ENCODE measurements around the gene R3HCC1L.
A peak's percentile ranks its signal among the peaks of the same experiment; 100 is the strongest.

R3HCC1L gene

DNA sequence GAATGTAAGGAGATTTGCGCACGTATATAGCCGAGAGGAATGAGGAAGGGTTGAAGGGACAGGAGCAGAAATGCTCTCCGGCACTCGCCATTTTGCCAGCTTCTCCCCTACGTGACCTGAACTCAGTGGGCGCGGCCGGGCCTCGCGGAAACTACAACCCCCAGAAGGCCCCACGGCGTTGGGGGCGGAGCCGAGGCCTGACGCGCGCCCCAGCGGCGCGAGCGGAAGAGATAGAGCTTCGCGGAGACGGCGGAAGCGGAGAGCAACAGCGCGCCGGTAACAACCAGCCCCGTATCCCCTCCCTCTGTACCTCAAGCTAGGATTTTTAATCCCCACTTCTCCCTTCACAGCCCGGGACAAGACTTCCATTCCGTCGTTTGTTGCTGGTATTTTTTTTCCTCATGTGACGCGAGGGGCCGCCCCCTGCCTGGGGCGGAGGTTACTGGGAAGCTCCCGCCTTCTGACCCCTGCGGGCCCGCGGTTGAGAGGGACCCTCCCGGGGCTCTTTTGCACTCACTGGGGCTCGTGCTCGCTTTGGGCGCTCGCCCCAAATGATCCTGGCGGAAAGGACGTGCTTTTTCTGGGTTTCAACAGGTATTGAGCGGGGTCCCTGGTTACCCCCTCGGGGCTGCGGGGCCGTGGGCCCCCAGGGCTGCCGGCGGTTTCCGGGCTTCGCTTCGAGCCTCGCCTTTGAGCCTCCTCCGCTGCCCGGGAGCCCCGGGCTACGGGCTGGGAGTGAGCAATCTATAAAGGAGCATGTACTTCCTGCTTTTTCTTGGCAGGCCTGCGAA, at the start of gene R3HCC1L:
TSS of gene R3HCC1L (plus strand) at position 227 of the 791 bp plus-strand sequence. CDS start 73,458 bp downstream, outside the sequence.
- DNase-seq: peak; percentile 95
- Mint-ChIP-seq H3K4me1 (peaks cover 54% of the 10 kb centered on the region), H3K27ac (peak within 1 kb of the TSS; percentile 98), H3K4me3 (peak within 1 kb of the TSS; percentile 88 to 96), H3K9me3 (peaks cover 4 to 7% of the 10 kb centered on the region in 2 donors), H3K27me3 (no peaks in the 10 kb centered on the region)
- ATAC-seq: peak; percentile 98

DNA sequence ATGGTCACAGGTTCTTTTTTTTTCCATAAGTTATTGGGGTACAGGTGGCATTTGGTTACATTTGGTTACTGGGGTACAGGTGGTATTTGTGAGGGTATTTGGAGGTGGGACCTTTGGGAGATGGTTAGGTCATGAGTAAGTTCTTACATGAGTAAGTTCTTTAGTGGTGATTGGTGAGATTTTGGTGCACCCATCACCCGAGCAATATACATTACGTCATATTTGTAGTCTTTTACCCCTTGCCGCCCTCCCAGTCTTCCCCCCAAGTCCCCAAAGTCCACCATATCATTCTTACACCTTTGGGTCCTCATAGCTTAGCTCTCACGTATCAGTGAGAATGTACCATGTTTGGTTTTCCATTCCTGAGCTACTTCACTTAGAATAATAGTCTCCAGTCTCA, 49.2 kb upstream of the R3HCC1L start:
- H3K4me3 Mint-ChIP-seq: no peak overlapping the region
- no peak for ATAC-seq
- H3K4me1 Mint-ChIP-seq: no peaks in the 10 kb centered on the region
- no peak for DNase-seq
- no peak overlapping the region for H3K27ac Mint-ChIP-seq
- H3K9me3 Mint-ChIP-seq: no peaks in the 10 kb centered on the region
- peaks cover 42% of the 10 kb centered on the region for H3K27me3 Mint-ChIP-seq

DNA sequence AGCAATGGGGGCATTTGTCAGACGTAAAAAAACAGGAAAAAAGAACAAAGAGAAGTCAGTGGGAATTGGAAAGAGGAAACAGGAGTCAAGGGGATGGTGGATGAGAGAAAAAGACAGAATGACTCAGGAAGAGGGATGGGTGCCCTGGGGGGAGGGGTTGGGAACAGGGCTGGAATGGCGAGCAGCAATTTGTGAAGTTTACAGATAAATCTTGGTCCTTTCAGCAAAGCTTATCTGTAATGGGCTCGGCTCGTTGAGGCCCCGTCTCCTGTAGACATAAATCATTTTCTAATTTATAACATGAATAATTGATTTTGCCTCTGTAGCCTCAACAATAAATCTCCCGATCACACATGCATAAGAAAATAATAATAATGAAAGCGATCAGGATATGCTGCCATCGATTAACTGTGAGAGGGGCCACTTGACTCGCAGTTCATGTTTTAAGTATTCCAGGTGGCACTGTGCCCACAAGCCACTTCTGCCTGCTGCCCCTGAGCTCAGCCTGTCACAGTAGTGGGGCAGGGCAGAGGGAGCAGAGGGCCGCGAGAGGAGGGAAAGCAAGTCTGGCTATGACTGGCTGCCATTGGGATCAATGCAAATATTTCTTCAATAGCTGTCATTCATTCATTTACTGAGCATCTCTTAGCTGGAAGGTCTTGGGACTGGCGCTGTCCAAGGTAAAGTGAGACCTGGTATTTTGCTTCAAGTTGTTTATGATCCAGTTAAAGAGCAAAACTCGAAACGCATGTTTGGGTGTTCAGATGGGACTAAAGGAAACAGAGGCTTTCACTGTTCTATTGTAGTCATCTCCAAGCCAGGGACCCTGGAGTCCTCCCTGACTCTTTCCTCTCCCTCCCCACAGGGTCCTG, 47.4 kb upstream of the R3HCC1L start:
- H3K9me3 Mint-ChIP-seq: no peaks in the 10 kb centered on the region
- H3K4me1 Mint-ChIP-seq: no peaks in the 10 kb centered on the region
- DNase-seq (no peak), ATAC-seq (no peak)
- no peak overlapping the region for H3K27ac Mint-ChIP-seq
- peaks cover 46% of the 10 kb centered on the region for H3K27me3 Mint-ChIP-seq
- H3K4me3 Mint-ChIP-seq: no peak overlapping the region

DNA sequence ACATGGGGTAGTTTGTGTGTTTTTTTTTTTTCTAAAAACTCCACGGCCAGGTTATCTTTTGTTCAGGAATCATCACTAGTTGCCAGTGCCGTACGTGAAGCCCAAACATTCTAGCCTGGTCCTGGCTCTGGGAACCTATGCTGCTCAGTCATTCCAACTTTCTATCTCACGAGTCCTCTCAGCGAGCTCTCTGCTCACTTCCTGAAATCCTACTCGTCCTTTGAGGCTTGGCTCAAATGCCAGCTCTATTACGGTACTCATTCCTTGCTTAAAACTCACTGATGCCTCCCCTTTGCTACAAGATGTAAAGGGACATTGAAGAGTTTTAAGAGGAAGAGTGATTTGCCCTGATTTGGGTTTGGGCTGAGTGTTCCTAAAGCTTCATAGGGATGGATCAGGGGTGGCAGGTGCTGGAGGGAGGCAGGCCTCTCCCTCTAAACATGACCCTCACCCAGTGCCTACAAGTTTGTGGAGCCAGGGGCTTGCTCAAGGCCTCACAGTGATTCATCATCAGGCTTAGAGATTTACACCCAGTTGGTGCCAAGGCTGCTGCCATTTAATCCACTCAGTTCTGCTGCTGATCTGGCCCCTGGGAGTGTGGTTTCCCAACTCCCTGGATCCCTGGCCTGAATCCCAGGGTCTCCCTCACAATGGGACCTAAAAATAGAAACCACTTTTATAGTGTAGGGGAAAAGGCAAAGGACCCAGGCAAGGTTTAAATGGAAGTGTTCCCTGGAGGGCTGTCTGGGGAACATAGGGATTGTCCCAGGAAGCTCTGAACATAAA, 46.1 kb upstream of the R3HCC1L start:
- no peak for ATAC-seq
- H3K27me3 Mint-ChIP-seq: peaks cover 43% of the 10 kb centered on the region

DNA sequence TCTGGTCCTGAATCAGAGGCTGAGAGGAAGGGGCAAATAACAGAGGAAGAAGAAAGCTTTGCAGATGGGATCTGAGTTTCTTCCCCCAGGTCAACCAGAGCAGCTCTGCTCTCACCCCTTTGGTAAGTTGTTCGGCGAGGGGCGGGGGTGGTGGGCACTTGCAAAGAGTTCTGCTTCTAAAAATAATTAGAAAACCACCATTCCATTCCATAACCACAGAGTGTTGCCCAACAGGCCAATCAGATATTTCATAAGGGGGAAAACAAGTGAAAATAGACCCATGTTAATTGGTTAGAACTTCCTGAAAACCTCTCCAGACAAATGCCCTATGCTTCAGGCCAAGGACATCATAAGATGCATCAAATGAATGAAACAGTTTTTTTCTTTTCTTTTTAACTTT, 43.6 kb upstream of the R3HCC1L start:
- DNase-seq: no peak
- peaks cover 47% of the 10 kb centered on the region for H3K27me3 Mint-ChIP-seq
- H3K9me3 Mint-ChIP-seq: no peaks in the 10 kb centered on the region
- ATAC-seq: no peak
- no peak overlapping the region for H3K4me3 Mint-ChIP-seq
- H3K27ac Mint-ChIP-seq: no peak overlapping the region
- H3K4me1 Mint-ChIP-seq: no peaks in the 10 kb centered on the region

More for the DNA sequence above, 46.1 kb upstream of the R3HCC1L start:
- H3K27ac Mint-ChIP-seq: no peak overlapping the region
- no peak for DNase-seq
- H3K4me3 Mint-ChIP-seq: no peak overlapping the region
- H3K4me1 Mint-ChIP-seq: no peaks in the 10 kb centered on the region
- no peaks in the 10 kb centered on the region for H3K9me3 Mint-ChIP-seq

DNA sequence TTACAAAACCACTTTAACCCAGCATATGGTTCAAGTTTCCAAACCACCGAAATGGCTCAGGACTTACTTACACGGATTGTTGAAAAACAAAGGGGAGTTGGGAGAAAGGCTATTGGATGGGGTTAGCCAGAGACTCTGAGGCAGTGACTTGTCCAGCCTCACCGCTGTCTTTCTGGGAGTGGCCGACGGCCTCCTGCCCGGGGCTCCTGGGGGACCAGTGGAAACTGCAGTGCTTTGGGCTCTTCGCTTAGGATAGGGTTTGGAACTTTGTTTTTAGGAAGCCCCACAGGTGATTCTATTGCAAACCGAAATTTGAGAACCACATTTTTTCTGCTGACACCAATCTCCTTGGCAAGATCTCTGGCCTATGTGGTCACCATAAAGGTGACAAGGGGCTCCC, 38.1 kb upstream of the R3HCC1L start:
- Mint-ChIP-seq H3K4me1 (no peaks in the 10 kb centered on the region), H3K27me3 (peaks cover 15% of the 10 kb centered on the region), H3K27ac (no peak overlapping the region), H3K4me3 (no peak overlapping the region), H3K9me3 (no peaks in the 10 kb centered on the region)
- DNase-seq (no peak), ATAC-seq (no peak)

DNA sequence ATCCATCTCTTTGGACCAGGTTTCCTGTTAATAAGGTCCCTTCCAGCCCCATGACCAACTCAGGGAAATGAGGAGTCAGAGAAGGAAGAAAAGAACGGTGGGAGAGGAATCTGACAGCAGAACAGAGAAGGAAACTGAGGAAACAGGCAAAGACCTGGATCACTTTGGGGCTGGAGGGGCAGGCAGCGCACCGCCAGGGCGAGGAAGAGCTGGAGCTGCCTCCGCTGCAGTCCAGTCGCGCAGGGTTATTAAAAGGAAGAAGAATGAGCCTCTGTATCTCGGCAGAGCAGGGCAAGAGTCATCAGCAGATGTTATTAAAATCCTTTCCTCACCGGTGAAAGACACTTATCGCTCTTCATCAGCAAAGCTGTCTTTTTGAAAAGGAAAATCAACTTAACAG, 37.7 kb upstream of the R3HCC1L start:
- no peaks in the 10 kb centered on the region for H3K4me1 Mint-ChIP-seq
- no peak for DNase-seq
- ATAC-seq: no peak
- peaks cover 15% of the 10 kb centered on the region for H3K27me3 Mint-ChIP-seq
- peak overlapping the region in 1 of 2 donors; percentile 23 for H3K27ac Mint-ChIP-seq
- H3K9me3 Mint-ChIP-seq: no peaks in the 10 kb centered on the region
- H3K4me3 Mint-ChIP-seq: no peak overlapping the region

DNA sequence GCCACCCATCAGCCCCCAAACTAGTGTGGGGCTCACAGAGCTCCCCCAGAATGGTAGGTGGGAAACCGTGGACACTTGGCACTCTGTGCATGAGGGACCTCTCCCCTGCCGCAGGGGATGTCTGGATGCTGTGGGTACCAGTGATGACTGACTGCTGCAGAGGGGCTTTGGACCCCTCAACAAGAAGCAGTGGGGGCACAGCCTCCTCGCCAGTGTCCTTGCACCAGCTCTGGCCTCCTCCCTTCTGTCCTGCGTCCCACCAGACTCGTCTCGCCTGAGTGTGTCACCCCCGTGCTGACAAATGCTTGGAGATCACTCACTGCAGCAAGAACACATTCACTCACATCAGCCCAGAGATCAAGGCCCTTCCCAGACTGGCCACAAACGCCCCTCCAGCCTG, 37.3 kb upstream of the R3HCC1L start:
- ATAC-seq: peak; percentile 26
- no peak for DNase-seq
- H3K4me1 Mint-ChIP-seq: no peaks in the 10 kb centered on the region
- no peaks in the 10 kb centered on the region for H3K9me3 Mint-ChIP-seq
- H3K4me3 Mint-ChIP-seq: no peak overlapping the region
- H3K27me3 Mint-ChIP-seq: peaks cover 15% of the 10 kb centered on the region
- peak overlapping the region in 1 of 2 donors; percentile 65 for H3K27ac Mint-ChIP-seq

DNA sequence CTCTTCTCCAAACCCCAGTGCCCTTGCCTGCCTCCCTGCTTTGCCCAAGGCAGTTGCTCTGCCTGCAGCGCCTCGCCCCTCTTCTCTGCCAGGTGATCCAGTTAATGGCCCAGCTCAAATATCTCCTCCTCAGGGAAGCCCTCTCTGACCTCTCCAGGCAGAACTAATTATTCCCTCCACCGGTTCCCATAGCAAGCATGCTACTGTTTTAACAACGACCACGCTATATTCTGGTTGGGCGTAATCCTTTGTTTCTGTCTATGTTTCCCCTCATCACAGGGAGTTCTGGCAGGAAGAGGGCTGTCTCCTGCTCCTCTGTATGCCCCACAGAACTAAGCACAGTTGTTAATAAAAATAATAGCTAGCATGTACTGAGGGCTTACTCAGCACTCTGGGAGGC, 36.8 kb upstream of the R3HCC1L start:
- peaks cover 15% of the 10 kb centered on the region for H3K27me3 Mint-ChIP-seq
- H3K4me3 Mint-ChIP-seq: no peak overlapping the region
- ATAC-seq: no peak
- no peaks in the 10 kb centered on the region for H3K4me1 Mint-ChIP-seq
- DNase-seq: no peak
- peak overlapping the region in 1 of 2 donors; percentile 65 for H3K27ac Mint-ChIP-seq
- H3K9me3 Mint-ChIP-seq: no peaks in the 10 kb centered on the region

DNA sequence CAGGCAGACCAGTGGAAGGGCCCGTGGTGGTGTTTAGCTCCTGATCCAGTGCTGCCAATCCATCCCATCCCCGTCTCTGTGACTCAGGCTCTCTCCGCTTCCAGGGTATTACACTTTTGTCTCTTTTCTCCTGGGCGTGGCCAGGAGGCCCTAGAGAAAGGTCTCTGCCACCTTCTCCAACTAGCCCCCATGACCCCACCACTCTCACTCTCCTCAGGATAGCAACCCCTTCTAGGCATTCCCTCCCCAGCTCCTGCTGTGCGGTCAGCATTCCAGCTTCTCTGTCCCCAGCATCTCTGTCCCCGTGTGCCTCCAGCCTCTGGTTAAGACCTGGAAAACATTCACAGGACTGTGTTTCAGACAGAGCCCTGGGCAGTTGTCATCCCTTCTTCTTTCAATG, 36.2 kb upstream of the R3HCC1L start:
- no peaks in the 10 kb centered on the region for H3K4me1 Mint-ChIP-seq
- no peak for ATAC-seq
- no peak overlapping the region for H3K27ac Mint-ChIP-seq
- no peaks in the 10 kb centered on the region for H3K9me3 Mint-ChIP-seq
- no peak overlapping the region for H3K4me3 Mint-ChIP-seq
- no peak for DNase-seq
- H3K27me3 Mint-ChIP-seq: peaks cover 11% of the 10 kb centered on the region

DNA sequence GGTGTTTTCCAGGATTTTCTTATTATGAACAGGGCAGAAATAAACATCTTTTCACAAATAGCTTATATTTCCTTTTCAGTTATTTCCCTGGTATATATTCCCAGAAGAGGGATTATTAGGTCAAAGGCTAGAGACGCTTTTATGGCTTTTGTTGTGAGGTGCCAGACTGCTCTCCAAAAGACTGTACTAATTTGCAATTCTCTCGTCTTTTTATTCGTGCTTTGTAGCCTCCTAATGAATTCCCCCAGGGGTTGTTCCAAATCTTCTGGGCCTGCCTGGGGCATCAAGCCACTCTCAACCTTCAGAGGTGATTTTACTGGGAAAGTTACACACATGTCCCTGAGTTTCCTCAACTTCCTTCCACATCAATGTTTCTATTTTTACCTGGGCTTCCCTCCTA, 34.0 kb upstream of the R3HCC1L start:
- no peak overlapping the region for H3K27ac Mint-ChIP-seq
- H3K27me3 Mint-ChIP-seq: peaks cover 6% of the 10 kb centered on the region
- ATAC-seq (no peak), DNase-seq (no peak)
- no peaks in the 10 kb centered on the region for H3K4me1 Mint-ChIP-seq
- no peaks in the 10 kb centered on the region for H3K9me3 Mint-ChIP-seq
- no peak overlapping the region for H3K4me3 Mint-ChIP-seq

DNA sequence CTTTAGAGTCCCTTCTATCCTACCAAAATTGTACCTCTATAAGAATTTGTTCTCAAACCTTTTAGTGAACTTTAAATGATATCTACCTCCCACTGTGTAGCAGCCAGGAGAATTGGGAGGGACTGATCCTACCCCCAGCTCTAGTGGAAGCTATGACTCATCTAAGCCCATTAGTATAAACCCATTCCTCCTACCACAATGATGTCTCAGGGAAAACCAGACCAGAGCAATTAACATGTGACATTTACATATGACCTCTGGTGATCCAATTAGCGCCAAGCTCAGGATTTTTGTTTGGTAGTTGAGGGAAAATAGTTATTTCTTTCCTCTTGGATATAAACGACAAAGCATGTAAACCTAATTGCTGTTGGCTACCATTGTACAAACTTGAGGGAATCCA, 33.1 kb upstream of the R3HCC1L start:
- Mint-ChIP-seq H3K4me1 (no peaks in the 10 kb centered on the region), H3K4me3 (no peak overlapping the region), H3K27me3 (peaks cover 6% of the 10 kb centered on the region), H3K9me3 (no peaks in the 10 kb centered on the region), H3K27ac (no peak overlapping the region)
- DNase-seq: no peak
- no peak for ATAC-seq

DNA sequence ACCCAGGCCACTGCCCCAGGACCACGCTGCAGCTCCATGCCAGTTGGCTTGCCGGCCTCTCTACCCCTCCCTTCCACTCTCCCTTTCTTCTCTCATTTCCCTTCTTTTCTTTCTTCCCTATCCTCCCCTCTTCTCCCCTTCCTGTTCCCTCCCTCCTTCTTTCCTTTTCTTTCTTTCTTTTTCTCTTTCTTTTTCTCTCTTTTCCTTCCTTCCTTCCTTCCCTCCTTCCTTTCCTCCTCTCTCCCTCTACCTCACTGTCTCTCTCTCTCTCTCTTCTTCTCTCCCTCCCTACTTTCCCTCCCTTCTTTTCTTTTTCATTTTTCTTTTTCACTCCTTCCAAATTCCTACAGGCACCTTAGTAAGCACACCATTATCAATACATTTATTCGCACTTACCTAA, 30.3 kb upstream of the R3HCC1L start:
- H3K9me3 Mint-ChIP-seq: no peaks in the 10 kb centered on the region
- ATAC-seq (no peak), DNase-seq (no peak)
- H3K4me3 Mint-ChIP-seq: no peak overlapping the region
- H3K4me1 Mint-ChIP-seq: no peaks in the 10 kb centered on the region
- no peaks in the 10 kb centered on the region for H3K27me3 Mint-ChIP-seq
- peak overlapping the region in 1 of 2 donors; percentile 29 for H3K27ac Mint-ChIP-seq

DNA sequence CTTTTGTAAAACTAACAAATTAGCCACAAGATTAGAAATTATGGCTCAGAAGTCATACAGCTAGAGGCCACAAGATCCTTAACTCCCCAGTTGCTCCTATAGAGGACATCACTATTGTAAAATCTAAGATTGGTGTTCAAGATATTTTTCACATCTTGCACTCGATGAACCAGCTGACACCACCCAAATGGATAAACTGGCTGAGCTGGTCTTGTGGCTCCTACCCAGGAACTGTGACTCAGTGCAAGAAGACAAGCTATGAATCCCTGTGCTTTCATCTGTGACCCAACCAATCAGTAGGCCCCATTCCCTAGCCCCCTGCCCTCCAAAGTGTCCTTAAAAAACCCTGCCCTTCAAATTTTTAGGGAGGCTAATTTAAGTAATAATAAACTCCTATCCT, 27.9 kb upstream of the R3HCC1L start:
- H3K27me3 Mint-ChIP-seq: peaks cover 15% of the 10 kb centered on the region

DNA sequence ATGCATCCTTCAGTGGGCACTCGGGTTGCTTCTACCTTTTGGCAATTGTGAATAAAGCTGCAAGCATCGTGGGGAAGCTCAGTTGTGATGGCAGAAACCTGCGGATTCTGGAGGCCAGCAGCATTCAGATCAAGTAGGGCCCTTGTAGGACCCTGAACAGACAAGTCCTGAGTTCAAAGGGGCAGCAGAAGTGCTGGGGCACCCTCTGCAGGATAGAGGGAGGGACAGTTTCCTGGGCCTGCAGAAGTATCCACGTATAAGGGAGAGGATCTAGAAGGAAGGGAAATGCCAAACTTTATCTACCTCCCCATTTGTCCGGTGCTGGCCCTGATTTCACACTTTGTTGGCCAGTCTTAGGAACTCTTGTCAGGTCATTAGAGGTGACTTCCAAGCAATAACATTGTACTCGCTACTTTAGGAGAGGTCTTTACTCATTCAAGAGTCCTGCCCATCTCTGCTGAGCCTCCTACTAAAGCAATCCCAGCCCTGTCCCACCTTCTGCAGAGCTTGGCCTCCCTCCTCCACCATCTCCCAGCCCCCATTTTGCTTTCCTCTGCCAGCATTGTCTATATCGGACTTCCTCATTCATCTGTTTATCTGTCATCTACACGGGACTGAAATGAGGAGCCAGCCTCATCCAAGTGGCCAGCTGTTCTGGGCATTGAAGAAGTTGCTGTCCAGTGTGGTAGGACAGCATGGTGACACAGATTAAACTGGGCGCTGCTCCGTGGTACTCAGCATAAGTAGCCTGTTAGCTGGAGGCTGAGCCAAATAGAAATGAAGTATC, 26.6 kb upstream of the R3HCC1L start:
- Mint-ChIP-seq H3K4me1 (no peaks in the 10 kb centered on the region), H3K27ac (no peak overlapping the region), H3K4me3 (no peak overlapping the region), H3K9me3 (no peaks in the 10 kb centered on the region), H3K27me3 (peaks cover 15% of the 10 kb centered on the region)
- DNase-seq (no peak), ATAC-seq (no peak)

More for the DNA sequence above, 27.9 kb upstream of the R3HCC1L start:
- Mint-ChIP-seq H3K4me1 (no peaks in the 10 kb centered on the region), H3K9me3 (no peaks in the 10 kb centered on the region), H3K4me3 (no peak overlapping the region), H3K27ac (no peak overlapping the region)
- DNase-seq: no peak
- ATAC-seq: no peak
